H9 (cell line): Measurements from ENCODE around the gene DCUN1D4. TPM values are rescaled to one million over a fixed set of nuclear protein-coding genes. Genes with fewer than 3 reads are reported as not detected.

ENCODE experiments used
- DNase-seq: peaks from one replicate; pipeline ENCODE4 v3.0.0-alpha.2; 2017
- H2AFZ ChIP-seq: one replicate; pipeline ENCODE4 v1.6.1; 2013; ENCODE audit warnings: mild to moderate bottlenecking, low read length, control low read depth, moderate library complexity
- H2AK5ac ChIP-seq: 2 replicates; pipeline ENCODE4 v1.6.1; 2013; ENCODE audit warnings: low read length, control low read depth, mixed read lengths; ENCODE audit not compliant: insufficient read length
- H2BK120ac ChIP-seq: one replicate; pipeline ENCODE4 v1.6.1; 2013; ENCODE audit warnings: low read depth, mild to moderate bottlenecking, low read length, control low read depth, inconsistent platforms; ENCODE audit not compliant: poor library complexity, severe bottlenecking
- H2BK12ac ChIP-seq: 2 replicates; pipeline ENCODE4 v1.6.1; 2013; ENCODE audit warnings: low read length, control low read depth, mixed read lengths, low read depth; ENCODE audit not compliant: insufficient read length
- H2BK15ac ChIP-seq: 2 replicates; pipeline ENCODE4 v1.6.1; 2013; ENCODE audit warnings: low read depth, low read length, control low read depth
- H2BK20ac ChIP-seq: one replicate; pipeline ENCODE4 v1.6.1; 2013; ENCODE audit warnings: low read depth, mild to moderate bottlenecking, low read length, control low read depth, inconsistent platforms; ENCODE audit not compliant: poor library complexity, severe bottlenecking
- H2BK5ac ChIP-seq: 2 replicates; pipeline ENCODE4 v1.6.1; 2013; ENCODE audit warnings: low read length, control low read depth, mixed read lengths; ENCODE audit not compliant: insufficient read length
- H3K14ac ChIP-seq: 2 replicates; pipeline ENCODE4 v1.6.1; 2013; ENCODE audit warnings: low read length, control low read depth; ENCODE audit not compliant: insufficient read depth
- H3K18ac ChIP-seq: 2 replicates; pipeline ENCODE4 v1.6.1; 2013; ENCODE audit warnings: low read depth, mild to moderate bottlenecking, mixed read lengths, low read length, control low read depth; ENCODE audit not compliant: insufficient read length
- H3K23ac ChIP-seq: 2 replicates; pipeline ENCODE4 v1.6.1; 2013; ENCODE audit warnings: low read length, control low read depth, mixed read lengths, low read depth; ENCODE audit not compliant: insufficient read length
- H3K23me2 ChIP-seq: 2 replicates; pipeline ENCODE4 v1.6.1; 2013; ENCODE audit warnings: low read depth, mild to moderate bottlenecking, mixed read lengths, low read length, control low read depth; ENCODE audit not compliant: insufficient read length, poor library complexity, severe bottlenecking
- H3K27ac ChIP-seq: 2 replicates; pipeline ENCODE4 v1.5.1; 2013; ENCODE audit warnings: low read length, control low read depth, mixed read lengths, low read depth; ENCODE audit not compliant: insufficient read length
- H3K27me3 ChIP-seq: 2 replicates; pipeline ENCODE4 v1.6.1; 2013; ENCODE audit warnings: low read length, control low read depth, inconsistent platforms; ENCODE audit not compliant: insufficient read depth
- H3K4ac ChIP-seq: 2 replicates; pipeline ENCODE4 v1.6.1; 2013; ENCODE audit warnings: low read depth, mild to moderate bottlenecking, control low read depth, inconsistent platforms, low read length, moderate library complexity
- H3K4me1 ChIP-seq: 2 replicates; pipeline ENCODE4 v1.6.1; 2013; ENCODE audit warnings: low read length, control low read depth, inconsistent platforms; ENCODE audit not compliant: insufficient read depth
- H3K4me2 ChIP-seq: 2 replicates; pipeline ENCODE4 v1.6.1; 2013; ENCODE audit warnings: low read length, control low read depth, mixed read lengths; ENCODE audit not compliant: insufficient read length, insufficient read depth
- H3K56ac ChIP-seq: 2 replicates; pipeline ENCODE4 v1.6.1; 2013; ENCODE audit warnings: low read depth, mild to moderate bottlenecking, mixed read lengths, low read length, control low read depth; ENCODE audit not compliant: insufficient read length
- H3K79me1 ChIP-seq: 2 replicates; pipeline ENCODE4 v1.6.1; 2013; ENCODE audit warnings: low read depth, mild to moderate bottlenecking, moderate library complexity, low read length, control low read depth, inconsistent platforms; ENCODE audit not compliant: insufficient read depth, poor library complexity, severe bottlenecking
- H3K79me2 ChIP-seq: 2 replicates; pipeline ENCODE4 v1.6.1; 2013; ENCODE audit warnings: low read length, control low read depth, inconsistent platforms; ENCODE audit not compliant: insufficient read depth
- H3K9ac ChIP-seq: 2 replicates; pipeline ENCODE4 v1.6.1; 2013; ENCODE audit warnings: low read length, control low read depth, mixed read lengths; ENCODE audit not compliant: insufficient read length; ENCODE audit errors: extremely low read depth
- H3K9me3 ChIP-seq: one replicate; pipeline ENCODE4 v1.6.1; 2013; ENCODE audit warnings: low read depth, low read length, inconsistent platforms; ENCODE audit not compliant: control insufficient read depth
- H3T11ph ChIP-seq: one replicate; pipeline ENCODE4 v1.6.1; 2013; ENCODE audit warnings: mild to moderate bottlenecking, low read length, control low read depth, inconsistent platforms
- H4K20me1 ChIP-seq: one replicate; pipeline ENCODE4 v1.6.1; 2013; ENCODE audit not compliant: control insufficient read depth, insufficient read length, insufficient read depth
- H4K5ac ChIP-seq: 2 replicates; pipeline ENCODE4 v1.6.1; 2013; ENCODE audit warnings: low read depth, mild to moderate bottlenecking, mixed read lengths, low read length, control low read depth; ENCODE audit not compliant: insufficient read length
- H4K8ac ChIP-seq: replicated peaks from 2 replicates; pipeline ENCODE4 v1.6.1; 2013; ENCODE audit warnings: low read length, control low read depth, mixed read lengths, low read depth; ENCODE audit not compliant: insufficient read length
- H4K91ac ChIP-seq: 2 replicates; pipeline ENCODE4 v1.6.1; 2013; ENCODE audit warnings: low read depth, mild to moderate bottlenecking, moderate library complexity, mixed read lengths, low read length, control low read depth; ENCODE audit not compliant: insufficient read length
- H3K27ac Mint-ChIP-seq, 3 experiments: 2 replicates in 2 of 3; 3 replicates in 1 of 3; pipeline ENCODE4 v1.8.0; 2020 to 2021; ENCODE audit warnings: mixed read lengths in 3 of 3, mild to moderate bottlenecking in 1 of 3, moderate library complexity in 1 of 3
- H3K27me3 Mint-ChIP-seq: 2 replicates; pipeline ENCODE4 v1.8.0; 2021; ENCODE audit warnings: low read depth, mild to moderate bottlenecking, moderate library complexity, mixed read lengths
- H3K36me3 Mint-ChIP-seq, 3 experiments: 2 replicates in 2 of 3; 3 replicates in 1 of 3; pipeline ENCODE4 v1.8.0; 2020 to 2021; ENCODE audit warnings: low read depth in 3 of 3, mixed read lengths in 3 of 3; ENCODE audit not compliant: insufficient read depth in 1 of 3
- H3K4me1 Mint-ChIP-seq, 2 experiments: 2 replicates each; pipeline ENCODE4 v1.8.0; 2020; ENCODE audit warnings: mixed read lengths in 2 of 2
- H3K4me3 Mint-ChIP-seq, 2 experiments: 2 replicates in 1 of 2; 3 replicates in 1 of 2; pipeline ENCODE4 v1.8.0; 2020 to 2021; ENCODE audit warnings: mild to moderate bottlenecking in 2 of 2, mixed read lengths in 2 of 2, moderate library complexity in 1 of 2
- H3K9me3 Mint-ChIP-seq, 2 experiments: 2 replicates in 1 of 2; 3 replicates in 1 of 2; pipeline ENCODE4 v1.8.0; 2020; ENCODE audit warnings: mild to moderate bottlenecking in 2 of 2, mixed read lengths in 2 of 2, moderate library complexity in 1 of 2
- CTCF ChIP-seq: fragments of 200-600 bp; sonication (generic); conservative IDR thresholded peaks from 3 replicates; pipeline ENCODE4 v1.8.0; 2021; ENCODE audit warnings: antibody characterized with exemption, mild to moderate bottlenecking
- WGBS: extraction: QIAGEN DNeasy Blood & Tissue Kit; methylation state at CpG from one replicate; pipeline ENCODE4 v1.1.7; 2013; ENCODE audit warnings: missing lambda C conversion rate, low lambda C conversion rate, mixed read lengths; ENCODE audit not compliant: insufficient read length; ENCODE audit errors: extremely low coverage; 5-methylcytosine and 5-hydroxymethylcytosine counted together
- total RNA-seq: library from RNA; stranded (reverse); gene quantifications from 2 replicates; pipeline ENCODE4 v1.2.1, GENCODE V29; 2021

The DCUN1D4 gene
- total RNA-seq, 1 experiment from 2014 or later: 46.7 TPM

- H3K56ac ChIP-seq: no peak overlapping the region
- no peak overlapping the region for H3K14ac ChIP-seq
- peaks cover 8% of the 10 kb centered on the region for H3K4me1 ChIP-seq
- no peak overlapping the region for H3K23ac ChIP-seq
- no peak overlapping the region for H2BK20ac ChIP-seq
- H2BK5ac ChIP-seq: no peak overlapping the region
- no peak for TF ChIP-seq CTCF
- no peaks in the 10 kb centered on the region for H3K27me3 ChIP-seq
- H3K4ac ChIP-seq: no peak overlapping the region
- no peak overlapping the region for H3K9ac ChIP-seq
- H4K91ac ChIP-seq: no peak overlapping the region
- no peak overlapping the region for H3K4me2 ChIP-seq
- H4K8ac ChIP-seq: no peak overlapping the region
- H2AFZ ChIP-seq: no peak overlapping the region
- Mint-ChIP-seq H3K36me3 (no peaks in the 10 kb centered on the region), H3K4me3 (peak overlapping the region in 1 of 2 experiments; percentile 61; a peak in 3 of 5 replicates), H3K9me3 (no peaks in the 10 kb centered on the region), H3K27me3 (no peaks in the 10 kb centered on the region), H3K4me1 (peaks cover 65 to 86% of the 10 kb centered on the region in 2 experiments), H3K27ac (peak overlapping the region; percentile 14 to 83 (median 16); a peak in 4 of 7 replicates)
- DNase-seq: no peak
- no peak overlapping the region for H3T11ph ChIP-seq
- no peaks in the 10 kb centered on the region for H3K23me2 ChIP-seq
- peaks cover 40% of the 10 kb centered on the region; the same call in 1 of the 2 replicates for H3K79me2 ChIP-seq
- H2AK5ac ChIP-seq: no peak overlapping the region
- no peak overlapping the region for H2BK15ac ChIP-seq
- H3K79me1 ChIP-seq: peaks cover 6% of the 10 kb centered on the region
- H4K5ac ChIP-seq: no peak overlapping the region
- no peak overlapping the region for H3K18ac ChIP-seq
- WGBS: no CpG with 5 or more reads among the region's 7 CpGs
- no peak overlapping the region for H3K27ac ChIP-seq
- no peaks in the 10 kb centered on the region for H3K9me3 ChIP-seq
- no peak overlapping the region for H2BK120ac ChIP-seq
- H2BK12ac ChIP-seq: no peak overlapping the region
- no peaks in the 10 kb centered on the region for H4K20me1 ChIP-seq
Observed at GRCh38 chr4:51851090-51851936, 8.4 kb downstream of the DCUN1D4 start.
